Stomach smooth muscle (tissue), 2 donors: Measurements from ENCODE around the gene LRRC2.
"Not testable (repeated sequence)": the region's sequence is repeated elsewhere in the genome, so short reads cannot be mapped to it uniquely, and the experiment has no call there.

Experiments
- H3K27ac ChIP-seq: one replicate; pipeline ENCODE4 v1.7.0; 2013; ENCODE audit warnings: mild to moderate bottlenecking, low read length, inconsistent platforms
- H3K27me3 ChIP-seq, 2 donors: one replicate each; pipeline ENCODE4 v1.7.0; 2013; ENCODE audit warnings: low read length in 2 of 2; ENCODE audit not compliant: insufficient read depth in 2 of 2, control insufficient read depth in 1 of 2
- H3K36me3 ChIP-seq, 2 donors: one replicate each; pipeline ENCODE4 v1.7.0; 2013; ENCODE audit warnings: low read length in 2 of 2; ENCODE audit not compliant: control insufficient read depth in 2 of 2, insufficient read depth in 2 of 2
- H3K4me1 ChIP-seq: one replicate; pipeline ENCODE4 v1.7.0; 2013; ENCODE audit warnings: low read length; ENCODE audit not compliant: control insufficient read depth, insufficient read depth
- H3K4me3 ChIP-seq, 2 donors: one replicate each; pipeline ENCODE4 v1.7.0; 2013; ENCODE audit warnings: low read length in 2 of 2
- H3K9ac ChIP-seq, 2 donors: one replicate each; pipeline ENCODE4 v1.7.0; 2013; ENCODE audit warnings: low read length in 2 of 2, mild to moderate bottlenecking in 1 of 2
- H3K9me3 ChIP-seq, 2 donors: one replicate each; pipeline ENCODE4 v1.7.0; 2013; ENCODE audit warnings: low read length in 2 of 2; ENCODE audit not compliant: control insufficient read depth in 2 of 2
- donor health status: healthy.
- donor health status: Pancreatic carcinoma.

Gene LRRC2

DNA sequence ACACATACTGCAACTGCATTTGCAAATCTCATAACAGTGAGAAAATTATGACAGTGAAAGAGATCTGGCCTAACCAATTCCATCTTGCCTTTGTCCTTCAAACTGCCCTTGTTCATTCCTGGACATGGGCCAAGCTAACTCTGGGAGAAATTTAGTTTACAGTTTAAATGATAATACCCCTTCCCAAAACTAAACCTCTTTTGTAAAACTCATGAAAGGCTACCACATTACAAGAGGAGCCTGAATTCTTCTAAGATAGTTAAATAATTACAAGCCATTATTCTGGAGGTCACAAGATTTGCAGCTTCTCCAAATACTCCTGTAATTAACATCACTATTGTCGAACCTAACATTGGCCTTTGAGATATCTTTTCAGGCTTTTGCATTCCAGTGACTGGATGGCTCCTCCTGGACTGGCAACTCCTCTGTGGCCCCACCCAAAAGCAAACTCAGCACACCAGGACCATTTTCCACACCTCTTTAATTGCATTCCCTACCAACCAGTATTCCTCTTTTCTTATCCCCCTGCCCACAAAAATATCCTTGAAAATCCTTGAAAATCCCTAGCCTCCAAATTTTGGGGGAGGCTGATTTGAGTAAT, 37.4 kb upstream of the LRRC2 start:
- Histone ChIP-seq H3K4me1 (no peaks in the 10 kb centered on the region), H3K27me3 (no peaks in the 10 kb centered on the region), H3K27ac (no peak overlapping the region), H3K9ac (no peak overlapping the region), H3K36me3 (no peaks in the 10 kb centered on the region), H3K9me3 (no peaks in the 10 kb centered on the region), H3K4me3 (no peak overlapping the region)

DNA sequence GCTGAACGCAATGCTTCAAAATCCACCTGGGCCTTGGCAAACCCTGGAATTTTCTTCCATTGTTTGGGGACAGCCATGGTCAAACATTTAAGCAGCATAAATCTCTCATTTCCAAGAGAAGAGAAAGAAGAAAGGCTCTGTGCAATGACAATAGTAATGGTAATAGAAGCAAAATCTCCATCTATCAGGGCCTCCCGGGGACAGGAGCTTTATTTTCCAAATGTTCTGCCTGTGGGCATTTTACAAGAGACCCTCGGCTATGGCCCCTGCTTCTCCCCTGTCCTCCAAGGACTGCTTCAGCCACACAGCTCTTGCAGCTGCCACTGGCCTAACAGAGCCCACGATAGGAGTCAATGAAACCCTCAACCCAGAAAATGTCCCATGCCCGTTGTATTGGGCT, 33.5 kb upstream of the LRRC2 start:
- no peaks in the 10 kb centered on the region for H3K4me1 ChIP-seq
- no peaks in the 10 kb centered on the region for H3K9me3 ChIP-seq
- H3K36me3 ChIP-seq, result no peaks in the 10 kb centered on the region
- no peak overlapping the region for H3K9ac ChIP-seq
- no peaks in the 10 kb centered on the region for H3K27me3 ChIP-seq
- no peak overlapping the region for H3K27ac ChIP-seq
- H3K4me3 ChIP-seq, result no peak overlapping the region

DNA sequence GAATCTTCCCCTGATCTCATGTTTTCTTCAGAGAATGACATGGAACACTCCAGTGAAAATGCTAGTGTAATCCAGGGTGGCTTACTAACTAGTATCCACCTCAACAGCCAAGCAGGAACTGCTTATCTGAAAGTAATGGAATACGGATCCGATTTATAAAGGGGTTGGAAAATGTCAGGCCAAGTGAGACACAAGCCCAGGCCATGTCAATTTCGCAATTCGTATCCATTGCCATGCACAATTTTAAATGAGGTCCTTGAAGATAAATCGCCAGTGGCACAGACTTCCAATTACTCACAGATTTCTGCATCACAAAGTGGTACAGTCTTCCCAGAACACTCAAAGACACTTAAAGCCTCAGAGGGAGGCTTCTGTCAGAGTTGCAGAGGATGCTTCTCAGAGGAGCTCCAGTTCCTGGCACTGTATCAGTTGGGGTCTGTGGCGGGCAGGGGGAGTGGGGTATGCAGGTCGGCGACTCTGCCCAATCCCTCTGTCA, 29.8 kb upstream of the LRRC2 start:
- Histone ChIP-seq H3K4me1 (no peaks in the 10 kb centered on the region), H3K27ac (no peak overlapping the region), H3K9me3 (no peaks in the 10 kb centered on the region), H3K36me3 (no peaks in the 10 kb centered on the region), H3K4me3 (no peak overlapping the region), H3K27me3 (no peaks in the 10 kb centered on the region), H3K9ac (no peak overlapping the region)

DNA sequence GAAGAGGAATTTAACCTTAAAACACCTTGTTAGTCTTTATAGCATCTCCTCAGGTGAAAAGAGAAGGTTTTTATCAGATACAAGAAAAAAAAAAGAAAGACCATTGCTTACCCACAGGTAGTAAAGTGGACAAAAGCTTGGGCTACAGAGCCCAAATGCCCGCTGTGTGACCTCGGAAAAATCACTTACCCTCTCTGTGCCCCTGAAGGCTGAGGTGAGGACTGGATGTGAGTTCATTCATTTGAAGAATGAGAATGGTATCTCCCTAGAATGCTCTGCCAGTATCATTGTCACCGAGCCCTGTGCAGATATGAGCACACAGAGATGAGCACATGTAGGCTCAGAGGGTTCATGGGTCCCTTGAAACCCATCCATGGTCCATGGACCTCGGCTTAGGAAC, 28.6 kb upstream of the LRRC2 start:
- Histone ChIP-seq H3K4me3 (no peak overlapping the region), H3K27me3 (no peaks in the 10 kb centered on the region), H3K36me3 (no peaks in the 10 kb centered on the region), H3K27ac (no peak overlapping the region), H3K9me3 (no peaks in the 10 kb centered on the region), H3K4me1 (no peaks in the 10 kb centered on the region), H3K9ac (no peak overlapping the region)

DNA sequence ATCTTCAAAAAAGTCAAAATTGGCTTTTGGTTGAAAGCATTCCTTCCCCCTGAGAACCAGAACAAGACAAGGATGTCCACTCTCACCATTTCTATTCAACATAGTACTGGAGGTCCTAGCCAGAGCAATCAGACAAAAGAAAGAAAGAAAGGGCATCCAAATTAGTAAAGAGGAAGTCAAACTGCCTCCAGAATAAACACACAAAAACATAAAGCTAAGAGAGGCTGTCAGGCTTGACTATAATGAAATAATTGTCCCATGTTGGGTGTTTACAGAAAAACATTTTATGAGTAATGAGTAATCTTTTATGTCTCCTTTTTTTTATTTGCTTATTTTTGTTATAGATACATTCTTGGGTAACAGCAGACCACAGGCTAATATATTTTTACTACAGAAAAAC, 27.9 kb upstream of the LRRC2 start:
- no peak overlapping the region for H3K27ac ChIP-seq
- no peaks in the 10 kb centered on the region for H3K36me3 ChIP-seq
- H3K4me1 ChIP-seq, result no peaks in the 10 kb centered on the region
- H3K9me3 ChIP-seq, result no peaks in the 10 kb centered on the region
- H3K4me3 ChIP-seq, result no peak overlapping the region
- H3K27me3 ChIP-seq, result no peaks in the 10 kb centered on the region
- no peak overlapping the region for H3K9ac ChIP-seq

DNA sequence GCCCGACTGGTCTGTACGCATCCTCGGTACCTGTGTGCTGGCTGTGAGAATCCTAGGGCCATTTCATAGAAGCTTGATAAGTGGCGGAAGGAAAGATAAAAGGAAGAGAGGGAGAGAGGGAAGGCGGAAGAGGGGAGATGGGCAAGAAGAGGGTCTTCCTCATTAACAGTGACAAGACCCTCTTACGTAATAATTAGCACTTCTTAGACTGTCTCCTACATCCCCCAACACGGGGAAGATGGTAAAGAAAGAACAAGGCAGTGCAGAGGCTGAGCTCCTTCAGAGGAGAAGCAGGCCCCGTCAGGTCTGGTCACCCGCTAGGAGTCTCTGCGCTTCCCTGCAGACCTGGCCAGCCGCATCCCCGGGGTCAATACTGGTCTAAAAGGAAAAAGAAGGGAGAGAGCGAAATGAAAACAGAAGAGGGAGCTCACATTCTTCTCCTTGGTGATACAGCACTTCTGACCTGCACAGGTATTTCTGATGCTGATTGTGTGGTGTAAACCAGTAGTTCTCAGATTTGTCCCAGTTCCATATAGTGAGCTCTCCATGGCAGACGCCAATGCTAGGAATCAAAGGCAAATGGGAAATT, 27.3 kb upstream of the LRRC2 start:
- Histone ChIP-seq H3K4me1 (no peaks in the 10 kb centered on the region), H3K4me3 (no peak overlapping the region), H3K9me3 (no peaks in the 10 kb centered on the region), H3K27me3 (no peaks in the 10 kb centered on the region), H3K36me3 (no peaks in the 10 kb centered on the region), H3K9ac (no peak overlapping the region), H3K27ac (no peak overlapping the region)

DNA sequence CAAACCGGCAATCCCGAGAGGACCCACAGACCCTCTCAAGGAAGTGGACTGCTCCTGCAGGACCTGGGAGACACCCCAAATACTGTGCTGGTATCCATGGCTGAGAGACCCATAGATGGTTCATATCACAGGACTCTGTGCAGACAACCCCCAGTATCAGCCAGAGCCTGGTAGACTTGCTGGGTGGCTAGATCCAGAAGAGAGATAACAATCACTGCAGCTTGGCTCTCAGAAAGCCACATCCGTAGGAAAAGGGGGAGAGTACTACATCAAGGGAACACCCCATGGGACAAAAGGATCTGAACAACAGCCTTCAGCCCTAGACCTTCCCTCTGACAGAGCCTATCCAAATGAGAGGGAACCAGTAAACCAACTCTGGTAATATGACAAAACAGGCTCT, 21.2 kb upstream of the LRRC2 start:
- not testable (repeated sequence) for H3K36me3 ChIP-seq, H3K4me1 ChIP-seq, H3K9ac ChIP-seq, H3K27me3 ChIP-seq, H3K9me3 ChIP-seq, H3K4me3 ChIP-seq, H3K27ac ChIP-seq

DNA sequence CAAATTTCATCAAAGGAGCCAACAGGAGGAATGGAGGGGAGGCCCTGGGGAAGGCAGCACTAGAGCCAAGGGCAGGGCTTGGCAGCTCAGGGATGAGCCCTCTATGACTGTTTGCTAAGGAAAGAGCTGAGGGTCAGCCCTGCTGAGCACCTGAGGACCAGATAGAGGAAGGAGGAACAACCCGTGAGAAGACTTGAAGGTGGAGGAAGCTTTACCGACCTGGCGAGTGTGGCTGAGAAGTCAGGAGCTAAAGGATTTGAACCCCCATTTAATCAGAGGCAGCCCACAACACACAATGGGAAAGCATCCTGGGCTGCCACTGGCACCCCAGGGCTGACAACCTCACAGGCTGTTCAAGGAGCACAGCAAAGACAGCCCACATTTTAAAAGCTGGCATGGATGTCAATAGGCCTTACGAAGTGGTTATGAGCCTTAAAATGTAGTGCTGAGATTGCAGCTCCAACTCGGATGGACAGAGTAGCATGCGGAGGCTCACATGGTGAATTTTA, 20.7 kb upstream of the LRRC2 start:
- Histone ChIP-seq H3K27ac (no peak overlapping the region), H3K4me1 (no peaks in the 10 kb centered on the region), H3K4me3 (no peak overlapping the region), H3K27me3 (no peaks in the 10 kb centered on the region), H3K36me3 (no peaks in the 10 kb centered on the region), H3K9me3 (no peaks in the 10 kb centered on the region), H3K9ac (no peak overlapping the region)

DNA sequence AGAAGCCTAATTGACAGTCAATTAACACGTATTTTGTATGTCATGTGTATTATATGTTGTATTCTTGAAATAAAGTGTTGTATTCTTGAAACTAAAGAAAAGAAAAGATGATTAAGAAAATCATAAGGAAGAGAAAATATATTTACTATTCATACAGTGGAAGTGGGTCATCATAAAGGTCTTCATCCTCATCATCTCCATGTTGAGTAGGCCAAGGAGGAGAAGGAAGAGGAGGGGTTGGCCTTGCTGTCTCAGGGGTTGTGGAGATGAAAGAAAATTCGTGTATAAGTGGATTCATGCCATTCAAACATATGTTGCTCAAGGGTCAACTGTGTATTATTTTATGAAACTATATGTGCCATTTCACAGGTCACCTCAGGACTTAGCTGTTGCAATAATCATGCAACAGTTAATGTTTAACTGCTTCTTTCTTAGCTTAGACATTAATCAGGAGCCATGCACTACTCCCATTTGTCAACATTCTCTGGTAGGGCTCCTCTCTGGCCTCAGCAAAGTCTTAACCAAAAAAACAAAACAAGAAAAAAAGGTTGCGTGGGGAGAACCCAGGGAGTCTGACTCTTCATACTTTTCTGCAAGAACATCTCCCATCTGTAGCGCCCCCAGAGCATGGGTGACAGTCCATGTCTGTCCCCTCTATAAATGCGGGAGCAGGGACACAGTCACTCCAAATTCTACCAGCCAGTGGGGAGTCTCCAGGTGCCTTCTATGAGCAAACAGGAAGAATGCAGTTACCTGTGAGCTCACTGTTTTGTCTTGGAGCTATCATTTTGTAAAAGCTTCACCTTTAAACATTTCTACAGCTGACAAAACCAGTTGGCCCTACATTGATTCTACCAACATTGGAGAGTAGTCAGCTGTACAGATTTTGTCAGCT, 19.9 kb upstream of the LRRC2 start:
- Histone ChIP-seq H3K36me3 (no peaks in the 10 kb centered on the region), H3K27me3 (no peaks in the 10 kb centered on the region), H3K9ac (no peak overlapping the region), H3K4me1 (no peaks in the 10 kb centered on the region), H3K9me3 (no peaks in the 10 kb centered on the region), H3K27ac (no peak overlapping the region), H3K4me3 (no peak overlapping the region)

DNA sequence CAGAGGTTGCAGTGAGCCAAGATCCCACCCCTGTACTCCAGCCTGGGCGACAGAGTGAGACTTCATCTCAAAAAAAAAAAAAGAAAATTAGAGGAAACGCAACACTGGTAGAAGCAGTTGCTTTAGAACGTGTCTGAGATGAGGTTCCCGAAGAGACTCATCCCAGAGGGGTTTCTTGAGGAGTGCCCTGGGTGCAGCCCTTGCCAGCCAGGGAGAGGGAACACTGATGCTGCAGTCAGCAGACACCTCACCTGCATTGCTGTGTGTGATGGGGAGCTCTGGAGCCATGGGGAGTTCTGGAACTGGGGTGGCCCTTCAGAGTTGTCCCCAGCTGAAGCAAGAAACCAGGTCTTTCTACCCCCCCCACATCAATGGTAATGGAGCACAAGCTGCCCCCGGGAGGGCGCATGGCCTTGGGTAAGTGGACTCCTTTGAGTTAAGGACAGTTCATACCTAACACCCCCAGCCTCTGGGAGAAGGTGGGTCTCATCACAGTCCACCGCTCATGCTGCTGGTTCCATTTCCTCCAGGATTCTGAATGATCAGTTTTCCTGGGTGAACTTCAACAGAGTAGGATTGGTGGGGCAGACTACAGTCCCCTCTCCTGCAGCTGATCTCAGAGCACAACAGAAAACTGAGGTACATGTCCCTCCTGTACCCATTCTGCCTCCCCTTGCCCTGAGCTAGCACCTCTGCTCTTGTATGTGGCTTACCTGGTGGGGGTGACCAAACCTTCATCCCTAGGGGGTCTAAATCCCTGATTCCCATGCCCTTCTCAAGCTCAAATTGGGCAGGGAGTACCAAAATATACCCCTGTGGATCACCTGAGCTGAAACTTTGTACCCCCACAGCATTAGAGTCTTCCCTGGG, 18.7 kb upstream of the LRRC2 start:
- Histone ChIP-seq H3K4me3 (no peak overlapping the region), H3K27ac (no peak overlapping the region), H3K9me3 (no peaks in the 10 kb centered on the region), H3K36me3 (no peaks in the 10 kb centered on the region), H3K27me3 (peaks cover 0 to 3% of the 10 kb centered on the region in 2 donors), H3K9ac (no peak overlapping the region), H3K4me1 (no peaks in the 10 kb centered on the region)
